GM18508 (cell line): ENCODE data around the gene EVI5L.
"Not testable (repeated sequence)": the region's sequence is repeated elsewhere in the genome, so short reads cannot be mapped to it uniquely, and the experiment has no call there.

Experiments
- ATAC-seq: cut with Tn5 transposase; IDR thresholded peaks from one replicate; pipeline ENCODE4 v1.9.1; 2021; ENCODE audit warnings: moderate number of reproducible peaks; ENCODE audit not compliant: insufficient read depth, unreplicated experiment

The EVI5L gene

DNA sequence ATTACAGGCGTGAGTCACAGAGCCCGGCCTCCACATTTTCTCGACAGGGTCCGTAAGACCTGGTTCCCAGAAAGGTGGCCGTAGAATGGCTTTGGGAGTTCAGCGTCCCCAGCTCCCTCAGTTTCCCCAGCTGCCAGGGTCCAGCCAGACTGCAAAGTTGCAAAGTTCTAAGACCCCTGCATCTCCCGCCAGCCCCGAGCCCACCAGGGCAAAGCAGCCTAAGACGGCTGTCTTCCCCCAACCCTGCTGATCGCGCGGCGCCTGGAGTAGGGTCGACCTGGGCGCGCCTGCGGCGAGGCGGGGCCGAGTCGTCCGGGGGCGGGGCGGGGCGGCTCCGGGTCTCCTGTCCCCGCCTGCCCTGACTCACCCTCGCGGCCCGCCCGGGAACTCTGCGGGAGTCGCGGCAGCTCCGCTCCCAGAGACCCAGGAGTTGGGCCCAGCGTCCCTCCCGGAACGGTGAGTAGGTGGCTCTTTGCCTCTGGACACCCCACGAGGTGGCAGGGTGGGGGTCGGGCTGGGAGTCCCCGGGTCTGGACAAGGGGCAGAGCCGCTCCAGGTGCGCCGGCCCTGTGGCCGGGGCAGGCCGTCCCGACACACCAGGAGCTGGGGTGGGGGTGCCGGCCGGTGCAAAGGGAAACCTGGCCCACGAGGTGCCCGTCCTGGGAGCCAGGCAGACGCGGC lies 58.3 kb downstream of the EVI5L start, which contains the start of gene LRRC8E:
Gene LRRC8E, plus strand, starts transcription at position 366 of the 681 bp plus-strand sequence. CDS start 7,094 bp downstream, outside the sequence.
- no peak for ATAC-seq

DNA sequence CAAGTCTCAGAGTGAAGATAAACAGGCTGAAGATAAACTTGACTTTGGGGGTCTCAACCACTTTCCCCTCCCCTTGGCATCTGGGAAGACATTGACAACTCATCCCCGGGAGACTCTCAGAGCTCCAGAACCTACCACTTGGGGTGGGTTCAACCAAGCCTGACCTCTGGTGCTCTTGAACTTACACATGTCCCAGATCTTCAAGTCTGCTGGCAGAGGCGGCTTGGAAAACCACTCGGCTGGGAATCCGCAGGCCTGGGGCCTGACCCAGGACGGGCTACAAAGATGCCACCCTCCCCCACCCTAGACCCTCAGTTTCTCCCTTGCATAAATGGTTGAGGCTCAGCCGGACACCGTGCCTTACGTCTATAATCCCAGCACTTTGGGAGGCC lies 58.8 kb downstream of the EVI5L start:
- ATAC-seq: no peak

DNA sequence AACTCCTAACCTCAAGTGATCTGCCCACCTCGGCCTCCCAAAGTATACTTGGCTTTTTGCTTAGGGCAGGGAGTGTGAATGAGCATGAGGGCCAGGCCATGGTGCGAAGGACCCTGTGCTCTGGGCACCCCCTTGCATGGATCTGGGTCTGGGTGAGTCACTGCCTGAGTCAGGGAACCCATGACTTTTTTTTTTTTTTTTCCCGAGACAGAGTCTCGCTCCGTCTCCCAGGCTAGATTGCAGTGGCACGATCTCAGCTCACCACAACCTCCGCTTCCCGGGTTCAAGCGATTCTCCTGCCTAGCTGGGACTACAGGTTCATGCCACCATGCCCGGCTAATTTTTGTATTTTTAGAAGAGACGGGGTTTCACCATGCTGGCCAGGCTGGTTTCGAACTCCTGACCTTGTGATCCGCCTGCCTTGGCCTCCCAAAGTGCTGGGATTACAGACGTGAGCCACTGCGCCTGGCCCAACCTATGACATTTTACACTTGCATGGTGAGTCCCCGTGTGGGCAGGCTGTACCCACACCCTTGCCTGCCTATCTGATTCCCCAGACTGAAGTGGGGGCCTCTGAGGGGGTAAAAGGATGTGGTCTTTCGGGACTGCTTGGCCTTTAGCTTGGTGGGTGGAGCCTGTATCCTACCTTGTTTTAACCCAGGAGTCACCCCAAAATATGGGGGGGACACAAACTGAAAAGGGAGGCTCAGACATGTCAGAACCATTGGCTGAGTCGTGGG lies 63.5 kb downstream of the EVI5L start:
- not testable (repeated sequence) for ATAC-seq

DNA sequence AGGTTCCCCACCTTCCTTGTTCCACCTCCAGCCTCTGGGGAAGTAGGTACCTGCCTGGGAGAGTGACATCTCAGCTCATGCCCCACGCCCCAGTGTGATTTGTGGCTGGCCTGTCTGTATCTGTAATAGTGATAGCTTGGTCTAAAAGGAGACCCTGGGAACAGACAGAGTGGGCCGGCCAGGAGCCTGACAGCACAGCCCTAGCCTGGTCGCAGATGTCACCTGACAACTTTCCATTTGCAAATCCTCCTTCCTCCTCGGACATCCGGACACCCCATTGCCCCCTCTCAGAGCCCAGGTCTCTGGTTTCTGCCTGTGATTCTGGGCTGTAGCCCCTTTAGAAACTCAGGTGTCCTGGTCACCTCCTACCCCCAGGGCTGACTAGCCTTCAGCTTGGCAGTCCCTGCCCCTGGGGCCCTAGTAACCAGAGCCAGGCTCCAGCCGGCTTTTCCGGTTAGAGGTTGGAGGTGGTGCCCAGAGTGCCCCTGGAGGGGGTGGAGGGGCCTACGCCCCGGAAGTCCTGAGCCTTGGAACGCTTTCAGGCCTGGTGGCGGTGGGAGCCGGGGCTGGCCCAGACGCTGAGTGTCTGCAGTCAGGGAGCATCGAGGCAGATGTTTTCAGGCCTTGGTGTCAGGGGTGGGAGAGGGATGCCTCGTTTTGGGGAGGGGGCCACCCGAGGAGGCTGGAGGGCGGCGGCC lies 64.7 kb downstream of the EVI5L start:
- no peak for ATAC-seq

DNA sequence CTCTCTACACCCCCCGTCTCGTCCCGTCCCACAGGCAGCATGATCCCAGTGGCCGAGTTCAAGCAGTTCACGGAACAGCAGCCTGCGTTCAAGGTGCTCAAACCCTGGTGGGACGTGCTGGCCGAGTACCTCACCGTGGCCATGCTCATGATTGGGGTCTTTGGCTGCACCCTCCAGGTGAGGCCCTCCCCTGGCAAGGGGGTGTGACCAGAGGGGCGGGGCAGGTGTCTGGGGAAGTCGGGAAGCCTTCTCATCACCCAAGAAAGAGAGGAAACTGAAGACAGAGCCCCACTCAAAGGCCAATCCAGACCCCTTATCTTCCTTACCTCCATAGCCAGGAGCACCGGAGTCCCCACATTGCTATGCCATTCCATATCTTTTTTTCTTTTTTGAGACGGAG lies 65.5 kb downstream of the EVI5L start:
- no peak for ATAC-seq

DNA sequence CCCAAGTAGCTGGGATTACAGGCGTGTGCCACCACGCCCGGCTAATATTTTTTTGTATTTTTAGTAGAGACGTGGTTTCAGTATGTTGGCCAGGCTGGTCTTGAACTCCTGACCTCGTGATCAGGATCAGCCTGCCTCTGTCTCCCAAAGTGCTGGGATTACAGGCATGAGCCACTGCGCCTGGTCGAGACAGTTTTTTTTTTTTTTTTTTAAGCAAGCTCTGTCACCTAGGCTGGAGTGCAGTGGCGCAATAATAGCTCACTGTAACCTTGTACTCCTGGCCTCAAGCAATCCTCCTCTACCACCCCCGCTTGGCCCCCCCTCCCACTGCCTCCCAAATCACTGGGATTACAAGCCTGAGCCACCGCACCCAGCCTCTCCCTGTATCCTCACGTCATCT lies 67.3 kb downstream of the EVI5L start:
- no peak for ATAC-seq

DNA sequence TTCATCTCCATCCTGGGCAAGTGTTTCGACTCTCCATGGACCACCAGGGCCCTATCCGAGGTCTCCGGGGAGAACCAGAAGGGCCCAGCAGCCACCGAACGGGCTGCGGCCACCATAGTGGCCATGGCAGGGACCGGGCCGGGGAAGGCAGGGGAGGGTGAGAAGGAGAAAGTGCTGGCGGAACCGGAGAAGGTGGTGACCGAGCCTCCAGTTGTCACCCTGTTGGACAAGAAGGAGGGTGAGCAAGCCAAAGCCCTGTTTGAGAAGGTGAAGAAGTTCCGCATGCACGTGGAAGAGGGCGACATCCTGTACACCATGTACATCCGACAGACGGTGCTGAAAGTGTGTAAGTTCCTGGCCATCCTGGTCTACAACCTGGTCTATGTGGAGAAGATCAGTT lies 68.9 kb downstream of the EVI5L start:
- no peak for ATAC-seq

DNA sequence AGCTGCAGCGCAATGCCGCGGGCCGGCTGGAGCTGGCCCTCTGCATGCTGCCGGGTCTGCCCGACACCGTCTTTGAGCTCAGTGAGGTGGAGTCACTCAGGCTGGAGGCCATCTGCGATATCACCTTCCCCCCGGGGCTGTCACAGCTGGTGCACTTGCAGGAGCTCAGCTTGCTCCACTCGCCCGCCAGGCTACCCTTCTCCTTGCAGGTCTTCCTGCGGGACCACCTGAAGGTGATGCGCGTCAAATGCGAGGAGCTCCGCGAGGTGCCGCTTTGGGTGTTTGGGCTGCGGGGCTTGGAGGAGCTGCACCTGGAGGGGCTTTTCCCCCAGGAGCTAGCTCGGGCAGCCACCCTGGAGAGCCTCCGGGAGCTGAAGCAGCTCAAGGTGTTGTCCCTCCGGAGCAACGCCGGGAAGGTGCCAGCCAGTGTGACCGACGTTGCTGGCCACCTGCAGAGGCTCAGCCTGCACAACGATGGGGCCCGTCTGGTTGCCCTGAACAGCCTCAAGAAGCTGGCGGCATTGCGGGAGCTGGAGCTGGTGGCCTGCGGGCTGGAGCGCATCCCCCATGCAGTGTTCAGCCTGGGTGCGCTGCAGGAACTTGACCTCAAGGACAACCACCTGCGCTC lies 69.8 kb downstream of the EVI5L start:
- no peak for ATAC-seq

DNA sequence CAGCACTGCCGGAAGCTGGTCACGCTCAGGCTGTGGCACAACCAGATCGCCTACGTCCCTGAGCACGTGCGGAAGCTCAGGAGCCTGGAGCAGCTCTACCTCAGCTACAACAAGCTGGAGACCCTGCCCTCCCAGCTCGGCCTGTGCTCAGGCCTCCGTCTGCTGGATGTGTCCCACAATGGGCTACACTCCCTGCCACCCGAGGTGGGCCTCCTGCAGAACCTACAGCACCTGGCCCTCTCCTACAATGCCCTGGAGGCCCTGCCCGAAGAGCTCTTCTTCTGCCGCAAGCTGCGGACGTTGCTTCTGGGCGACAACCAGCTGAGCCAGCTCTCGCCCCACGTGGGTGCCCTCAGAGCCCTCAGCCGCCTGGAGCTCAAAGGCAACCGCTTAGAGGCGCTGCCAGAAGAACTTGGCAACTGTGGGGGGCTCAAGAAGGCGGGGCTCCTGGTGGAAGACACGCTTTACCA lies 70.4 kb downstream of the EVI5L start:
- ATAC-seq: no peak

DNA sequence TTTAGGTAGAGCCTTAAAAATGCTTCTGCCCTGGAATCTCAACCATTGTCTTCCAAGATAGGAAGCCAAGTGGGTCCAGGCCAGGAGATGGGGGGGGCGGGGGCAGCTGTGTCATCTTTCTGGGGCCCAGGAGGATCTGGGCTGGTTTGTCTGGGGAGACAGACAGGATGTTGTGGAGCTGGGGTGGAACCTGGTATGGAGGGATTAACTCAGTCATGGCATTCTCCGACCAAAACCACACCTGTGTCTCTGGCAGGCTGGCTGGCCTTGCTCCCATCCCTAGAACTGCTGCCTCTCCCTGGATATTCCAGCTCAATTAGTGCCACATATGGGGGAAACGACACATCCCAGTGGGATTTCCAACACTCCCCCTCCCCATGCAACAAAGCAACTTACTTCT lies 70.9 kb downstream of the EVI5L start:
- ATAC-seq: no peak

DNA sequence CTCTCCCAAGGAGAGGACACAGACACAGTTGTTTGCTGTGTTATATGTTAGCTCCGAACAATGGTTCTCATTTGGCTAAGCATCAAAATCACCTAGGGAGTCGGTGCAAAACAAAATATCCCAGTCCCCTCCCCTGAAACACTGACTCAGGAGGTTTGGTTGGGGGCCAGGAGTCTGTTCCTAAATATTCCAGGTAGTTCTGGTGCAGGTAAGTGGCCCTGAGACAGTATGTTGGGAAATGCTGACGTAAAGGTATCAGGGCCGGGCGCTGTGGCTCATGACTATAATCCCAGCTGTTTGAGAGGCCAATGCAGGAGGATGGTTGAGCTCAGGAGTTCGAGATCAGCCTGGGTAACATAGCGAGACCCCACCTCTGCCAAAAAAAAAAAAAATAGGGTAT lies 71.3 kb downstream of the EVI5L start:
- ATAC-seq: no peak

DNA sequence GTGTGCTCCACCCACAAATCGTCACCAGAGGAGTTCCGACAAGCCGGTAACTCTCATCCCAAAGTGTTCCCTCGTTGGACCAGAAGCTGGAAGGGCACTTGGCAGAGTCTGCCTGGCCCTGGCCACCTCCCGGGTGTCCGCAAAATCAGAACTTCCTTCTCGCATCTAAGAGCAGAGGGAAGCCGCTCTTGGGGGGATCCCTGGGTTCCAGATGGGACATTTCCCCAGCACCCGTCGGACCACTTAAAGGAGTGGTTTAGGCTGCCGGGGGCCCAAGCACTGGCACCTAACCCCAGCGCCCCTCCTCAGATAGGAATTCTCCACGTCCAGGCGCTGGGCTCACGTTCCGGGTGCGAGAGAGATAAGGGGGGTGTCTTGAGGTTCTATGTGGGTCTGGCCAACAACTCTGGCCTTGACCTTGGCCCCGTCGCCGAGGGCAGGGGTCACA lies 72.8 kb downstream of the EVI5L start:
- ATAC-seq: no peak

DNA sequence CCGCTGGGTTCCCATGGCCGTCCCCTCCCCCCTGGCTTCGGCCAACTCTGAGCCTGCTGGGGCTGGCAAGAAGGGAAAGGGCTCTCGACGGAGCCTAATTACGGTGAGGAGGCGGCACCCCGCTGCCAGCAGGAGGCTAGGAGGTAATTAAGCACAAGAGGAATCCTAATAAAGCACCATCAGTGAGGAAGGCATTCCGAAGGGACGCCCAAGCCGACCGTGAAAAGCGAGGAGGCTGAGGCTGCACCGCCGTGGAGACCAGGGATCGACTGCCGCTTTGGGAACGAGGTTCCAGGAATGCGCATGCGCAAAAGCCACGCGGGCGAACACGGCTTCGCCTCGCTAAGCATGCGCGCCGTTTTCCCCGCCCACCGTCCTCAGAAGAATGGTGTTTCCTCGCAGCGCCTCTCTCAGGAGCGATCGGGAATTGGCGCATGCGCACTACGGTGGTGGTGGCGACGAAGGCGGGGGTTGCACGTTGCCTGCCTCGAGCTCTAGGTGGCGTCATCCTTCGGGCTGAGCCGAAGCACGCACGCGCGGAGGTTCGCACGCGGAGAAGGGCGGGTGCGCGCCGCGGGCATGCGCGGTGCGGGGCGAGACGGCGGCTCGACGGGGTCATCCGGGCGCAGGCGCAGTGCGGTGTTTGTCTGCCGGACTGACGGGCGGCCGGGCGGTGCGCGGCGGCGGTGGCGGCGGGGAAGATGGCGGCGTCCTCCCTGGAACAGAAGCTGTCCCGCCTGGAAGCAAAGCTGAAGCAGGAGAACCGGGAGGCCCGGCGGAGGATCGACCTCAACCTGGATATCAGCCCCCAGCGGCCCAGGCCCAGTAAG lies 73.4 kb downstream of the EVI5L start, which contains the start of gene MAP2K7:
Gene MAP2K7, plus strand, starts transcription at position 634 of the 830 bp plus-strand sequence. Its CDS starts 68 bp downstream, at position 702.
- ATAC-seq: peak; percentile 73

DNA sequence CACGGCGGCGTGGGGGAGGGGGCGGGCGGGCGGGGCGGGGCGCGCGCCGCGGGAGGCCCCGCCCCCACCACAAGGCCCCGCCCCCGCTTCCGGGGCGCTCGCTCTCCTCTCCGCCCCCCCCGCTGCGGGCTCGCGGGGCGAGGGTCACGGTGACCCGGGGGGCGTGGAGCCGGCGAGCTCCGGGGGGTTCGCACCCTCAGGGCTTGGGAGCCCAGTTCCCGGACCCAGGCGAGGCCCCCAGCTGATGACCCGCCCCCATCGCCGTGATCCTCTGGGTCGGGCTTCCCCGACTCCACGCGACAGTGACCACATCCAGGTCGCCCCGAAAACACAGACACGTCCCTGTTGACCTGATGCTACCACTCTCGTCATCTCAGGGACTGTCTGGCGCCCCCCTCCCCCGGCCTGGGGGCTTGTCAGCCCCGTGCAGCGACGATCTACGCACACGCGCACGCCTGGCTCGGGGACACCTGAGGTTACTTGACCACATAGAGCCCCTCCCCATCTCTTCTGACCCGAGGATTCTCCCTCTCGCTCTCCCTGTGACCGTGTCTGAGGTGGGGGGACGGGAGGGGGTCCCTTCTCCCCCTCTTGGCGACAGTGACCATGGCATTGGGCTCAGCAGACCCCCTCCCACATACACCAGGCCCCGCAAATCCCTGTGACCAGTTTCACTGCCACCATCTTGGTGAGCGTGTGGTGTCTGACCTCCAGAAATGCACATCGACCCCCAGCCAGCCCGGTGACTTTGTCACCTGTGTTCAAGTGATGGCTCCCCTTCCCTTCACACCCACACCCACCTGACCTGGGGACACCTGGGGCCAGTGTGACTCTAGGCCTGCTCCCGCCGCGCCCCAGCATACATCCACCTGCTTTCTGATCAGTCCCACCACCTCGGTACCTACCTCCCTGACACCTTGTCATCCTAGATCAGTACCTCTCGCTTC lies 74.3 kb downstream of the EVI5L start:
- ATAC-seq: peak; percentile 3

DNA sequence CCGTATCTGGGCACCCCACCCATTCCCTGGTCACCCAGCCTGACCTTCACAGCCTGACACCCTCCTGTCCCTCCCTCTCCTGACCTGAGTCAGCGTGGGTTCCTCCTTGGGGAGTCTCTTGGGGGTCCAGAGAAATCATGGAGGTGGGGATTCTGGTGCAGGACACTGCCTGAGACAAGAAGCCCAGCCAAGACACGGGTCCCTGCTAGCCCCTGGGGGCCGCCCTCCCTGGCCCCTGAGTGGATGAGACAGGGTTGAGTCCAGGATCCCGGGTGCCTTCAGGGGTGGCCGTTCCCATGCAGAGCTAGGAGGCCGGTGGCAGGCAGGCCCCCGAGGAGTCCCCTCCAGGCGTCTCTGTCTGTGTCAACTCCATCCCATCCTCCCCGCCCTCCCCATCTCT lies 75.2 kb downstream of the EVI5L start:
- no peak for ATAC-seq

DNA sequence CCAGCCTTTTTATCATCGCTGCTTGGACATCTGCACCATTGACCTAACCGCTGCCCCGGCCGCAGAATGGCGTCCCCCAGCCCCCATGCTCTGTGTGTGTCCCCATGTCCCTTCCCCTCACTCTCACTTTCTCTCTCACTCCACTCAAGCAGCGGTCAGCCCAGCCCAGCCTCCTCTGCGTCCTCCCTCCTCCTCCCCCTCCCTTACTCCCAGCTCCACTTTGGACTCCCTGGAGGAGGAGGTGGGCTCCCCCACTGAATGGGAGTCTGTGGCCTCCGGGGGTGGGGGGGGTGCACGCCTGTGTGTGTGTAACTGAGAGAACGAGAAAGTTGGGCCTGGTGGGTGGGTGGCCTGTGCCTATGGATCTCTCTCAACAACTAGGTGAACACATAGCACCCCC lies 75.8 kb downstream of the EVI5L start:
- ATAC-seq: no peak

DNA sequence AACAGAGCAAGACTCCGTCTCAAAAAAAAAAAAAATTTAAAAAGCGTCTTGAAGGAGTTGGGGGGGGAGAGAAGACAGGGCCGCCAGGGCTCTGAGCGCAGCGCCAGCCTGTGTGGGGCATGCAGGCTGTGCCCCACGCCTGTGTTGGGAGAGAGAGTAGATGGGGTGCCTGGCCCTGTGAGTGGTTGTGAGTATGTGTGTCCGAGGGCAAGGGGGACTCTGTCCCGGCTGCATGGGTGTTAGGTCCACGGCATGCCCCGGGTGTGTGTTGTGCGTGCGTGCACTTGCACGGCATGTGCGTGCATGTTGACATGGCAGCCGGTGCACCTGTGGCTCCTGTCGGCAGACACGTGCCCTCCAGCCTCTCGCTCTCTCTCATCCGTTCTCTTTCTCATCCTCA lies 77.1 kb downstream of the EVI5L start:
- ATAC-seq: no peak

DNA sequence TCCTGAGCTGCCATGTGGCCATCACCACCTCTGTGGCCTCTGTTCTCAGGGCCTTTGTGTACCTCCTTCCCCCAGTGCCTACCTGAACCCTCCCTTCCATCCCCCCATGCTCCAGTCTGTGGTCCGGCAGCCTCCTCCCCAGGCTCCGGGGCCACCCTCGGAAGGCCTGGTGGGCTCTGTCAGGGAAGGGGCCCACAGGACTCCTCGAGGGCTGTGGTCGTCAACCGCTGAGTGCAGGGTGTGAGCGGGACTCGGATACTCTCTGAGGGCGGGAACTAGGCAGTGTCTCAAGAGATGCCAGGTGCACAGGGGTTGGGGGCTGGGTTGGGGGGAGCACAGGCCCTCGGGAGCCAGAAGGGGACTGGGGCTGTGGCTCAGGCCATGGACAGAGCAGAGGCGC lies 77.5 kb downstream of the EVI5L start:
- no peak for ATAC-seq
